Esophagus muscularis mucosa (tissue), 3 donors: ENCODE results near the gene ROBO2.

Experiments used
- POLR2AphosphoS5 ChIP-seq, 2 donors: sonication (generic); formaldehyde crosslinking; IDR thresholded peaks; one replicate each; pipeline ENCODE4 v1.6.1; 2017; ENCODE audit warnings: antibody characterized with exemption in 2 of 2
- TF ChIP-seq, protein P1 (sequence below), 3 experiments: fragments of 200-600 bp in 2 of 3; fragments of 450-650 bp in 1 of 3; sonication (generic) in 2 of 3; IDR thresholded peaks; one replicate each; pipeline ENCODE4 v1.5.1; 2017 to 2019; ENCODE audit warnings: antibody characterized with exemption in 3 of 3, mild to moderate bottlenecking in 2 of 3, moderate library complexity in 1 of 3

DNA sequence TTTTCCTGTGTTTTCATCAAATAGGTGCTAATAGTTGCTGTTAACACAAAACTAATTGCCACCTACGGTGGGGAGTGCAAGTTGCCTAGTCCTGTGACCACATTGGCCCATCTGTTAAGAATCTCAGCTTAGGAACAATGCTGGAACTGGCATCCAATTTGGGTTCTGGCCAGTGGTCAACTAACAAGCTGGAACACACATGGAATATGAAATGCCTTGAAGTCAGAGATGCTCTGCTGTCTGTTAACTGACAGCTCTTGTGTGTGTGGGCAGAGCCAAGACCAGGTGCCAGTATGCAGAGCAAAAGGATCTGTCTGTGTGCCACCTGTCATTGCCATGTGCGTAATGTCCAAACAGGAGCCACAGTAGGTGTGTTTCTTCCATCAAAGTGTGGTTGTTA lies 460.8 kb downstream of the ROBO2 start:
- TF ChIP-seq, protein P1, sequence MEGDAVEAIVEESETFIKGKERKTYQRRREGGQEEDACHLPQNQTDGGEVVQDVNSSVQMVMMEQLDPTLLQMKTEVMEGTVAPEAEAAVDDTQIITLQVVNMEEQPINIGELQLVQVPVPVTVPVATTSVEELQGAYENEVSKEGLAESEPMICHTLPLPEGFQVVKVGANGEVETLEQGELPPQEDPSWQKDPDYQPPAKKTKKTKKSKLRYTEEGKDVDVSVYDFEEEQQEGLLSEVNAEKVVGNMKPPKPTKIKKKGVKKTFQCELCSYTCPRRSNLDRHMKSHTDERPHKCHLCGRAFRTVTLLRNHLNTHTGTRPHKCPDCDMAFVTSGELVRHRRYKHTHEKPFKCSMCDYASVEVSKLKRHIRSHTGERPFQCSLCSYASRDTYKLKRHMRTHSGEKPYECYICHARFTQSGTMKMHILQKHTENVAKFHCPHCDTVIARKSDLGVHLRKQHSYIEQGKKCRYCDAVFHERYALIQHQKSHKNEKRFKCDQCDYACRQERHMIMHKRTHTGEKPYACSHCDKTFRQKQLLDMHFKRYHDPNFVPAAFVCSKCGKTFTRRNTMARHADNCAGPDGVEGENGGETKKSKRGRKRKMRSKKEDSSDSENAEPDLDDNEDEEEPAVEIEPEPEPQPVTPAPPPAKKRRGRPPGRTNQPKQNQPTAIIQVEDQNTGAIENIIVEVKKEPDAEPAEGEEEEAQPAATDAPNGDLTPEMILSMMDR (IDR thresholded peaks at IDR 0.05), result no peak
- TF ChIP-seq POLR2AphosphoS5 (IDR thresholded peaks at IDR 0.05), result no peak
